Right renal pelvis (tissue), 4 donors: ENCODE results near the gene PDGFB. TPM values are rescaled to one million over a fixed set of nuclear protein-coding genes. Genes with fewer than 3 reads are reported as not detected.

Source experiments
- DNase-seq, 4 donors: peaks; one replicate each; pipeline ENCODE4 v3.0.0-alpha.2; 2013; ENCODE audit warnings: low read depth in 4 of 4, low spot score in 3 of 4, missing footprints in 1 of 4
- polyA plus RNA-seq, 4 donors: library from polyadenylated mRNA; unstranded; fragments of 120-200 nt; gene quantifications; one replicate each; pipeline ENCODE4 v1.2.1, GENCODE V29; 2013; ENCODE audit not compliant: insufficient read length in 4 of 4

The PDGFB gene
- polyA plus RNA-seq, 4 donors = 14.8 to 18.7 (median 16.5) TPM

GRCh38 chr22:39278040-39278439 lies 33.3 kb upstream of the PDGFB start:
- DNase-seq = no peak

DNA sequence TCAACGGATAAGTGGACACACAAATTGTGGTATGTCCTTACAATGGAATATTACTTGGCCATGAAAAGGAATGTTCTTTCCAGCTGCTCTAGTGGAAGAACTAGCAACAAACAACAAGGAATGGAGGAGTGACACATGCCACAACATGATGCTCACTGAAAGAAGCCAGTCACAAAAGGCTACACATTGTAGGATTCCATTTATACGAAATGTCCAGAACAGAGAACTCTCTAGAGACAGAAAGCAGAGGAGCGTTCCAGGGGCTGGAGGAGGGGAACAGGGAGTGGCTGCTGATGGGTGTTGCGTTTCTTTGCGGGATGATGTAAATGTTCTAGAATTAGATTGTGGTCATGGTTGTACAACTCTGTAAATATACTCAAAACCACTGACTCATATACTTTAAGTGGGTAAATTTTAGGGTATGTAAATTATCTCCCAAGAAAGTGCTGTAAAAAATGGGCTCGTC lies 32.4 kb upstream of the PDGFB start:
- DNase-seq = no peak

- no peak for DNase-seq
Measured at GRCh38 chr22:39276440-39277141, 31.8 kb upstream of the PDGFB start.

DNA sequence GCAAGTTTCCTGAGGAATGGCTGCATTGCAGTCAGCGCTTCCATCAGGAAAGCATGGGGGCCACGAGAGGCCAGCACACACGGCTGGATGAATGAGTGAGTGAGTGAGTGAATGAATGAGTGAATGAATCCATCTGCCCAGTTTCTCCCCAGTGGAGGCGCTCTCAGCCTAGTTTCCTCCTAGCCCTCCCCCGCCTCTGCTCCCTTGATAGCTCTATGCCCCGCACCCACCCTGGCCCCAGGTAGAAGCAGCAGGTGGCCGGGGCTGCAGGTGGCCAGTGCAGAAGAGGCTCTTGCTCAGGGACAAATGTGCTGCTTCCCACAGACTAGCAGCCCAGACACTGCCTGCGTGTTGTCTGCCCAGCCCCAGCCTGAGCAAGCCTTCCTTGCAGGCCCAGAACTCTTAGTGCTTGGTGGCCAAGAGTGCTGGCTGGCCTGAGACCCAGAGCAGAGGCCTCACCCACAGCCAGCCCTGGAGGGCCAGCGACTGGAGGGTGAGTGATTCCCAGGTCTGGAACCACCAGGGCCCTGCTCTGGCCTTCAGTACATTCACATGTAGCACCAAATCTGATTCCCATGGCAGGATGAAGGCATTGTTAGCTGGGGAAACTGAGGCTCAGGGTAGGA lies 31.1 kb upstream of the PDGFB start:
- no peak for DNase-seq

DNA sequence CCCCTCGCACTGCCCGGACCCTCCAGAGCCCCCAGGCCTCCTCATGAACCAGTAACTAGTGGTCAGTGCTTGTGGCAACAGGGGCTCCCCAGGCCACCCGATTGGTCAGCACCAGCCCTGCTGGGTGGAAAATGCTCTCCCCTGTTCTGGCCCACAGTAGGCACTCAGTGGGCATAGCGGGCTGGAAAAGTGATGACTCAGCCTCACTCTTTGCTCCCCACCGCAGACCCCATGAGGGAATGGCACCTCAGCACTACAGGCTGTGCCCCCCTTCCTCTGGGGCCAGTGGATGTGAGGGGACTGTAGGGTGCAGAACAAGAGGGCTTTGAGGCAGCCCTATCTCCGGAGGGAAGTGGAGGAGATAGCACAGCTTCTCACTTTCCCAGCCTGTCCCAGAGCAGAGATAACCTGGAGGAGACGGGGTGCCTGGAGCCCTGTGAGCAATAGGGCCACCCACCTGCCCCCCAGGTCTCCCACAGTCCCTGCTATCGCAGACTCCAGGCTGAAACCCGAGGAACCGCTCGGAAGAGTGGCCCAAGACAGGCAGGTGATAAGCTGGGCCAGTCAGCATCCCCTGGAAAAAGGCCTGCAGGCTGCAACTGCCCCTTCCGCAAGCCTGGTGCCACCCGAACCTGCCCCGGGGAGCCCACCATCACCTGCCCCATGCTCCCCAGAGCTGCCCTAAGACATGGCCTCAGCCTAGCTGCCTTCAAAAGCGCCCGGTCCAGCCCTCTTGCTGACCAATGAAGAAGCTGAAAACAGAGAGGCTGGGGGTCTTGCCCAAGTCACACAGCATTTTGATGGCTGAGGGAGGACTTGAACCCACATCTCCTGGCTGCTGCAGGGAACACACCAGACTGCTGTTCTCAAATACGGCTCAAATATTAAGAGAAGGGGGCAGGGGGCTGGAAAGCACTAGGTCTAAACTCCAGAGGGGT lies 29.4 kb upstream of the PDGFB start:
- no peak for DNase-seq

DNA sequence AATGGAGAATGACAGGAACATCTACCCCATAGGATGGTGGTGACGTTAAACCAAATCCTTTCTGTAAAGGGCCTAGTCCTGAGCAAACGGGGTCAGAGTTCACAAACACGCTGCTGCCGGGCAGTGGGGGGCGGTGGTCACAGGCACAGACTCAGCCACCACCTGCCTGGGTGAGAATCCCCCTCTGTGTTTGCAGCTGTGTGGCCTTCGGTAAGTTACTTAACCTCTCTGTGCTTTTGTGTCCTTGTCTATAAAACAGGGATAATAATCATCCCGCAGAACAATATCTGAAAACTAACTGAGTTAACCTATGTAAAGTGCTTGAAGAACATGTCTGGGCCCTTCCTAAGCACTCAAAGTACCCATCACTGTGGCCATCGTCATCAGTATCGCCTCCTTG lies 26.0 kb upstream of the PDGFB start:
- no peak for DNase-seq

DNA sequence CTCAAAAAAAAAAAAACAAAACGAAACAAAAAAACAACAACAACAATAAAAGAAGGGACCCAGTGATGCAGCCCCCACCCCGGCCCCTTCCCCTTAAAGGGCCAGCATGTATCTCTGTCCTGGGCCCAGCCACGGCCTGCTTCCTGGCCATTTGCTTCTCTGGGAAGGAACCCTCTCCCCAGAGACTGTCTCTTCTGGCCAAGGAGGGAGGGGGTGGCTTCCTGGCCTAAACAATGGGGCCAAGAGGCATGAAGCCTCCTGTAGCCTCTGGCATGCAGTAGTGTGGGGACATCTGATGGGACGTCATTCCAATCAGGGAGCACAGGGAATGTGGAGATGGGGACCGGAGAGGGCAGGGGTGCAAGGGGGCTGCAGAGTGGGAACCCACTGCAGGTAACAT lies 25.5 kb upstream of the PDGFB start:
- DNase-seq = no peak

DNA sequence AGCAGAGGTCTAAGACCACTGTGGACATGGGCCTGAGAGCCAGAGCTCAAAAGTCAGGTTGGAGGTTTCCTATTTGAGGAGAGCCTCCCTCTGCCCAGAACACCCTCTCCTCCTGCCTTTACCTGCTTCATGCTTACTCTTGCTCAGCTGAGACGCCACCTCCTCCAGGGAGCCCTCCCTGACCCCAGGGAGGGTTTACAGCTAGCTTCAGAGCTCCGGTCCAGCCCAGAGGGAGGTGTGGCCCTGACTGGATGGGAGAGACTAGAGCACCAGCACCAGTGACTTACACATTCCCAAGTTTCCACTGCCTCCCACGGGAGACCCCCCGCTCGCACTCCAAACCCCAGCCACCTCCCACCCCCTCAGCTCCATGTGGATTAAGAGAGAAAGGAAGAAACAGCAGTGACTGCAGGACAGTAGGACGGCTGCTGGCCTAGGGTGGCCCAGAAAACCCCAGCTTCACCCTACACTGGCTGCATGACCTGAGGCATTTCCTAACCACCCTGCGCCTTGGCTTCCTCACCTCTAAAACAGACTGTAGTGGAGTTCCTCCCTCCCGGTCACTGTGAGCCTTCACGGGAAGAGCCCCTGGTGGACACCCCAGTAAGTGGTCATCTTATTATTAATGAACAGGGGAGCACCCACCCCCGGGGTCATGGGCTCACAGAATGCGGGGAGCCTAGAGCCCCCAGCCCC lies 24.5 kb upstream of the PDGFB start:
- no peak for DNase-seq

DNA sequence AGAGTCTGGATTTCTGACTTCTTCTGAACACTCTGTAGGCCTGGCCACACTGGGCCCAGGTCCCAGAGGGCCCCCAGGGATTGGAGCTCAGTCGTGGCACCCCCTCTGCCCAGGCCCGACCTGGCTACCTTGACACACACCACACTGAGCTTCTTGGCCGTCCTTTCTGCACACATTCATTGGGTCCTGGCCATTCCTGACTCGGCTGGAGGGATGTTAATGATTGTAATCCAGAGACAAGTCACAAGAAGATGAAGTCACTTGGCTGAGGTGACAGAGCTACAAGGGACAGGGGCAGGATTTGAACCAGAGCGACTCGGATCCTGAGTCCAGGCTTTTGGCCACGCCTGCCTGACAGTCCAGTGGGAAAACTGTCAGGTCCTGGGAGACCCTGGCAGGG lies 23.9 kb upstream of the PDGFB start:
- no peak for DNase-seq

- DNase-seq = no peak
Measured at GRCh38 chr22:39267974-39268373, 23.2 kb upstream of the PDGFB start.

GRCh38 chr22:39266398-39267030 lies 21.7 kb upstream of the PDGFB start:
- DNase-seq = no peak

GRCh38 chr22:39265143-39265886 lies 20.5 kb upstream of the PDGFB start:
- no peak for DNase-seq

- DNase-seq = no peak
Measured at GRCh38 chr22:39264349-39265038, 19.7 kb upstream of the PDGFB start.

- no peak for DNase-seq
Measured at GRCh38 chr22:39263626-39264348, 19.0 kb upstream of the PDGFB start.

DNA sequence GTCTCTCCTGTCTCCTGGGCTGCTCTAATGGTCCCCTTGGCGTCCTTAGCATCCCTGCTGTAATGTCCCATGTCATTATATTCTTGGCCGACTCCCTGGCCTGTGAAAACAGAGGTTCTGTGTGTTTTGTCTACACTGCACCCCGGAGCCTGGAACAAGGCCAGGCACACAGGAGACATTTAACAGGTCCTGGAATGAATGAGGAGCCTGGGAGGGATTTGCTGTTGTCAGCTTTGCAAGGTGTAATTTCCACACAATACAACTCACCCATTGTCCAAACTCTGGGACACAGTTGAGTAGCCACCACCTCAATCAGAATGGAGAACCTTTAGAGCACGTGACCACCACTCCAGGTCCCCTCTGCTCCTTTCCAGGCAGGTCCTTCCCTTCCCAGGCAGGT lies 14.9 kb upstream of the PDGFB start:
- DNase-seq = no peak

GRCh38 chr22:39257901-39258475 lies 13.2 kb upstream of the PDGFB start:
- DNase-seq = no peak

DNA sequence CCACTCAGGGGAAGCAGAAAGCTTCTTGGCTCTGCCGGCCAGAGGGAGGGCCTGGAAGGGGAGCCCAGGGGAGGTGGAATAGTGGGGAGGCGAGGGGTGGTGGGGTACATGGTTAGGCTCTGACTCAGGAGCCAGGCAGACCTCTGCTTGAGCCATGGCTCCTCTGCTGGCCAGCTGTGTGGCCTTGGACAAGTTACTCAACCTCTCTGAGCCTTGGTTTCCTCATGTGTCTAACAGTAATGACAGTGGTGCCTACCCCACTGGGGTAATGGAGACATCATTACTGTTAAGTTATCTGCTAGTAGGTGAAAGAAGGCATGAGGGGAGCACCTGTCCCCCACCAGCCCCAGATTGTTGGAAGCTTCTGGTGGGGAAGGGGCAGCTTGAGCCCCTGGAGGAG lies 12.2 kb upstream of the PDGFB start:
- DNase-seq = no peak

- DNase-seq = no peak
Measured at GRCh38 chr22:39256186-39256552, 11.4 kb upstream of the PDGFB start.
